Stimulated activated CD8-positive, alpha-beta memory T cell treated with anti-CD3 and anti-CD28 coated beads, Interleukin-15, amount 100 ng/mL, for 48 hours (primary cell): ENCODE measurements around the gene CRYZL1.

Experiments used
- DNase-seq, 2 donors: peaks; one replicate each; pipeline ENCODE4 v3.0.0-alpha.2; 2020; ENCODE audit warnings: low read depth in 2 of 2

CRYZL1 gene

DNA sequence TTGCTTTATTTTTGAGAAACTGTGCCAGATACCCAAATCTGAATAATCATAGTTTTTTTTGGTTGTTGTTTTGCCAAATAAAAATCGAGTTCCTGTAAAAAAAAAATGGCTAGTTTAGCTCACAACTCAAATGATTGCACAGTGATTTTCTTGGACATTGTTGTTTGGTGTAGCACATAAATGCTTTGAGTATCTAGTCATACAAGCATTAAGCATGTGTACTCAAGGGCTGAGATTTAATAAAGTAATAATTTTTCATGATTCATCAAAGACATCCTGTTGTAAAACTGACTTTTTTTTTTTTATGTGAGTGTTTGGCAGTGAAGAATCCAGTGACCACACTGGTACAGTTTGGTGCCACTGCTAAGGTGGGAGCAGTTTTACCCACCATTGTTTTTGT is 19.6 kb upstream of the CRYZL1 start:
- DNase-seq: no peak

DNA sequence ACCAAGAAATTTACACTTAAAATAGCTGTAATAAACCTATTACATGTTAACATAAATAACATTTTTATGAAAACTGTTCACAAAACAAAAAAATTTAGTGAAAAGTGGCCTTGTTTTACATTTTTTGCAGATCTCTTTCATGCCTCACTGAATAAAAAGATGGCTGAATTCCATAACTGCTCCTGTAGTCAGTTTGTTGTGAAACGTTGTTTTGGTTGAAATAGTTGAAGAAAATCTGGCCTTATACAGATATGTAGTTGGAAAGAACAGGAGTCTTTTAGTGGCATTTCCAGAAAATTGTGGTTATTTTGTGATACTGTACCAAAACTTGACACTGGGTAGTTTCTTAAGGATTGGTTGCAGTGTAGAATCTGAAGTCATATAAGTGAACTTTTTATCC is 18.9 kb upstream of the CRYZL1 start:
- DNase-seq: no peak

GRCh38 chr21:33659568-33659949 is 18.0 kb upstream of the CRYZL1 start:
- DNase-seq: no peak

- no peak for DNase-seq
These were observed 17.5 kb upstream of the CRYZL1 start for GRCh38 chr21:33658919-33659567.

GRCh38 chr21:33657124-33657820 is 15.7 kb upstream of the CRYZL1 start:
- no peak for DNase-seq

GRCh38 chr21:33655588-33656221 is 14.2 kb upstream of the CRYZL1 start:
- no peak for DNase-seq

DNA sequence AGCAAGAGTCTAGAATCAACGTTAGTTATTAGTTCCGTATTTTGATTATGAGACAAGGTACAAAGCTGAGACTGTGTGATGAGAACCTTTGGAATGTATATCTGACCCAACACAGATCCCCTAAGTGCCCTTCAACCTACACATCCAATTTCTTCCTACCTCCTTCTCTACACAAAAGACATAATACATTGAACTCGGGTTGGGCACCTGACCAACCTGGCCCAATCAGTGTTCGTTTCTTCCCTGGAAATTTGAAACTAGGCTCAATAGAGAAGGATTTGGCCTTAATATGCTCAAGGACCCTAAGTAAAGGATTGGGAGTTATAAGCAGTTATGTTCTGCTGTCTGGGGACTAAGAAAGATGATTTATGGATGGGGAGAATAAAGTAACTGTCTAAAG is 12.9 kb upstream of the CRYZL1 start:
- DNase-seq: no peak

DNA sequence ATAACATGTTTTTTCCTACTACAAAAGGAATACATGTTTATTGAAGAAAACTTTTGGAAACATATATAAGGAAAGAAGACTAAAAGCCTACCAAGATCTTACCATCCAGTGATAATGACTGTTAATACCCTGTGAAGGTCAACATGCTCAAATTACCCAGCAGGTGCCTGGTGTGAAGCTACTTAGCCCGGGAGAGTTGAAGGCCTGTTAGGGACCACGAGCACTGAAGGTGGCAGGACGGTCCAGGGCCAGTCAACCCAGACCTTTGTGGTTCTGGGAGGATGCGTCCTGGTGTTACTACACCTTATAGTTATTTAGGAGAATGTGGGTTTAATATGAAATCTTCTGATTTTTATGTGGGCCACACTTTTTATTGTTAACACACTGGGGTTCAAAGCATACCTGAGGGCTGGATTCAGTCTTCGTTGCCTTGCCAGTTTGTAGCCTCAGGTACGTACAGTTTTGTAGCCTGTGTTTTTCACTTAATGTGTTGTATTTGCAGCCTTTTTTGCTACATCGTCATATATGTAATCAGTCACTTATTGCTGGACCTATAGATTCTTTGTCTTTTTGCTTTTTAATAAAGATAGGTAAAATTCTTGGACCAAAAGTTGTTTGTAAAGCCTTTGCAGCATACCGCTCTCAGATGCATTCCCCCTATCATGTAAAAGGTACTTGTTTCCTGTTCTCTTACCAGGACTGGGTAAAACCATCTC is 10.6 kb upstream of the CRYZL1 start:
- DNase-seq: no peak

DNA sequence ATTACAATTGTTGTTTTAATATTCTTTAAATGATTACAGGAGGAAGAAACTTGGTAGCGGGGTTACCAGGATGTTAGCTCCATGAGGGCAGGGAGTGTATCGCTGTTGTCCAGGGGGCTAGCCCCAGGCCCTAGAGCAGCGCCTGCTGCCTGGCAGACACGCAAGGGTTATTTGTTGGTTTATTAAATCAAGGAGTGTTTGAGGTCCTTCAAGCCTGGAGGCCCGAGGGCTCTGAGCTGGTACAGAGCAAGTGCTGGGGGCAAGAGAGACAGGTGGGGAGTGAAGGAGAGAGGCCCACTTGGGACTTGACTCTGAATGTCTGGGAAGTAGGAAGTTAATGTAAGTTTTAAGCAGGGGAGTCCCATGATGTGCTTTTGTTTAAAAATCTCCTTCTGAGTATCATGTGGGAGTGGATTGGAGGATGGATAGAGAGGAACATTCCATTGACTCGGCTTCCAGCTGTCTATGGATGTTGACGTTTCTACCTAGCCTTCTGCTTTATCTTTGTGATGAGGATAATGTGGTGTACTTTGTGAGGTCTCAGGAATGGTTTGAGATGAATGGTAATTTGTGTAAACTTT is 9.5 kb upstream of the CRYZL1 start:
- DNase-seq: no peak

DNA sequence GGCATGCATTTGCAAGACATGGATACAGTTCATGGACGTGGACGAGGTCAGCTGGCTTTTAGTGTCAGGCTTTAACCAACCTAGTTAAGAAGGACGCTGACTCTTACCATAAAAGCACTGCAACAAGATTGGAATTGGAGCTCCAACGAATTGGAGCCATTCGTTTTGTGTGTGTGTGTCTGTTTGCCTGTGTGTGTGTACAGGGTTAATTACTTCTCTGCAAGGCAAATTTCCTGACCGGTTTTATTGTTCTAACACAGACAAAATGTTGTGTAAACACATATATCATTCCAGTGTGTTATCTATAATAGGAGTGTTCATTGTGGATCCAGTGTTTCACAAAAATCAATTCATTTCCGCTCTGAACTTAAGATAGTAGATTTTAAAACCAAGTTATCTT is 8.7 kb upstream of the CRYZL1 start:
- DNase-seq: no peak

DNA sequence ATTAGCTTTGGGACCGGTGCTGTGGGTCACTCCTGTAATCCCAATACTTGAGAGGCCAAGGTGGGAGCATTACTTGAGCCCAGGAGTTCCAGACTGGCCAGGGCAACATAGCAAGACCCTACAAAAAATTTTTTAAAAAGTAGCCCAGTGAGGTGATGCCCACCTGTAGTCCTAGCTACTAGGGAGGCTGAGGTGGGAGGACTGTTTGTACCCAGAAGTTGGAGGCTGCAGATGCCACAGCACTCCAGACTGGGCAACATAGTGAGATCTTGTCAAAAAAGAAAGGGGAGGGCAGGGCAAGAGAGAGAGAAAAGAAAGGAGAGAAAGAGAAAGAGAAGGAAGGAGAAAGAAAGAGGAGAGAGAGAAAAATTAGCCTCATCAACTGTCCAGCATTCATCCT is 7.0 kb upstream of the CRYZL1 start:
- no peak for DNase-seq

- DNase-seq: no peak
These were observed 6.0 kb upstream of the CRYZL1 start for GRCh38 chr21:33647587-33647986.

GRCh38 chr21:33645730-33646129 is 4.2 kb upstream of the CRYZL1 start:
- no peak for DNase-seq

- DNase-seq: no peak
These were observed 3.0 kb upstream of the CRYZL1 start for GRCh38 chr21:33644383-33645074.

GRCh38 chr21:33643658-33644311 is 2.2 kb upstream of the CRYZL1 start:
- DNase-seq: no peak

DNA sequence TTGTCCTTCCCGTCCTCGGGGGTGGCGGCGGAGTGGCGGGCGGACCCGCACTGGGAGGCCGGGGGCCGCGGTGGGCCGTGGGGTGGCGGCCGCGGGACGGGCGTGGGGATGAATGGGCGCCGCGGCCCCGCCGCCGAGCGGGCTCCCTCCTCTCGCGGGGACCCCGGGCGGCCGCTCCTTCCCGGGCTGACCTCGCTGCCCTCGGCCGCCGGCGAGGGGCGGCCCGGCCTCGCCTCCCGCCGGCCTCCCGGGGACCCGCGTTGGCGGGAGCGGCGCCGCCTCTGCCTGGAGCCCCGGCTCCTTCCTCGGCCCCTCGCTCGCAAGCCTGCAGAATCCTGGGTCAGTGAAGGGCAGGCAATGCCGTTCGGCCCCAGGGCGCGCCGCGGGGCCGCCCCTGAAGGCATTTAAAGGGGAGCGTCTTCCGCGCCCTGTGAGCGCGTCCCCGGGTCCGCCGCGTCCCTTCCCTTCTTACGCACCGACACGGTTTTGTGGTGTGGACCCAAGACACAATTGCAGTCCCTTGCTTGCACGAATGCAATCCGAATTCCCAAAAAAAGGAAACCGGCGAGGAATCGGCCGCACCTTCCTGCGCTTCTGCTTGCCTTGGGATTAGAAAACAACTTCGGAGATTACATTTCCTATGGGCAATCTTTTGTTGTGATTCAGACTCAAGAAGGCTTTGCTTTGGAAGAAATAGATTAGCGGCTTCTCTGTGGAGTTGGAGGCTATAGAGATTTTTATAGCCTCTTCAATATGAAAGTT is 1.5 kb upstream of the CRYZL1 start:
- DNase-seq: no peak

- peak; percentile 99 for DNase-seq
These were observed 720 bp upstream of the CRYZL1 start, which contains the start of gene ITSN1 for GRCh38 chr21:33642027-33642895. TSS of gene ITSN1 (plus strand) at chr21:33642501. CDS start at chr21:33718829, 76,328 bp downstream.

DNA sequence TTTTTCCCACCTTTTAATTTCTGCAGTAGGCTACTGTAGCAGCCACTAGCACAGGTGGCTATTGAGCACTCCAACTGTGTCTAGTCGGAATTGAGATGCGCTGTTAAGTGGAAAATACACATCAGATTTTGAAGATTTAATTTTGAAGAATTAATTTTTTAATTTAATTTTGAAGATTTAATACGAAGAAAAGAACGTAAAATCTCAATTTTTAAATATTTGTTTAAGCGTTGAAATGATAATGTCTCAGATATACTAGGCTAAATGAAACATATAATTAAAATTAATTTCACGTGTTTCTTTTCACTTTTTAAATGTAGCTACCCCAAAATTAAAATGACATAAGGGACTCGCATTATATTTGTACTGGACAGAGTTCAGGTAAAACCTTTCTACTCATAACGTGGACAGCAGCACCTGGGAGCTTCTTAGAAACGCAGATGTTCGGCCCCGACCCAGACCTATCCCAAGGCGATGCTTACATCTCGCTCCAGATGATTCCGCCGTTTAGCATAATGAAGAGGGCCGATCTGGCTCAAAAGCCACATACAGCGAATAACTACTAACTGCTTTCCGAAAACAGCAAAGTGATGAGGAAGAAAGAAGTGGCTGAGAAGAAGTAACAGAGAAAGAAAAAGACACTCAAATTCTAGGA is 717 bp downstream of the CRYZL1 start:
- DNase-seq: no peak

DNA sequence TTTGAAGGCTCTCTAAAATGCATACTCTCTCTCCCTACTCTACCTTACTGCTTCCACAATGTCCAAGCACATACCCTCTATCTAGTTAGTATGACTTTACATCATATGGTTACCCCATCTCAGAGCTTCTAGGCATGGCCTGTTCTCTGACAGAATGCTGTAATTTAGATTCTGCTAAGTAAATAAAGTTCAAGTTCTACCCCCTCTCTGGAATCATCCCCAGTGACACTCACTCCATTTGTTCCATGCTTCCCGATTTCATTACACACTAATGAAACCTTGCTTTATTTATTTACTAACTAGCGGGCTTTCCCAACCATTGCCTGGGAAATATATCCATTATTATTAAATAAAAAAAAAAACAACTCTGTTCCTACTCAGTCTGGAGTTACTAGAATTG is 7.3 kb downstream of the CRYZL1 start:
- no peak for DNase-seq
